Naive thymus-derived CD8-positive, alpha-beta T cell (primary cell): Measurements from ENCODE around the gene ADD2. TPM values are rescaled to one million over a fixed set of nuclear protein-coding genes. Genes with fewer than 3 reads are reported as not detected.
A peak's percentile ranks its signal among the peaks of the same experiment; 100 is the strongest.

Experiments
- ATAC-seq, 2 donors: fragments of 150-1000 bp; cut with Tn5 transposase in 1 of 2; sonication (Bioruptor Pico), chemical (Tn5 transposase) in 1 of 2; 1 replicate in 1 of 2; 2 replicates in 1 of 2; pipeline ENCODE4 v1.10.0; 2021; ENCODE audit warnings: mild to moderate bottlenecking in 2 of 2, moderate library complexity in 2 of 2
- POLR2A ChIA-PET: fragments of 350-600 bp; sonication (Branson Sonifier 250); formaldehyde crosslinking; loops from one replicate; lab custom pipeline; 2021; ENCODE audit warnings: antibody characterized with exemption; lab: Charles Lee
- DNase-seq, 10 donors: peaks; one replicate each; pipeline versions ENCODE4 v3.0.0 to v3.0.0-alpha.2; 2020 to 2022
- H3K27ac Mint-ChIP-seq, 10 donors: one replicate each; pipeline ENCODE4 v1.8.0; 2020 to 2022; ENCODE audit warnings: mild to moderate bottlenecking in 10 of 10, mixed read lengths in 10 of 10, moderate library complexity in 4 of 10, inconsistent platforms in 1 of 10
- H3K27me3 Mint-ChIP-seq, 5 donors: one replicate each; pipeline ENCODE4 v1.8.0; 2021 to 2022; ENCODE audit warnings: mixed read lengths in 5 of 5
- H3K36me3 Mint-ChIP-seq, 3 donors: one replicate each; pipeline ENCODE4 v1.8.0; 2020 to 2022; ENCODE audit warnings: mixed read lengths in 3 of 3, mild to moderate bottlenecking in 2 of 3, inconsistent platforms in 1 of 3
- H3K4me1 Mint-ChIP-seq, 4 donors: one replicate each; pipeline ENCODE4 v1.8.0; 2021 to 2022; ENCODE audit warnings: mixed read lengths in 4 of 4
- H3K4me3 Mint-ChIP-seq, 10 donors: one replicate each; pipeline ENCODE4 v1.8.0; 2020 to 2022; ENCODE audit warnings: mild to moderate bottlenecking in 10 of 10, mixed read lengths in 10 of 10, moderate library complexity in 6 of 10, inconsistent platforms in 1 of 10
- H3K9me3 Mint-ChIP-seq, 9 donors: one replicate each; pipeline ENCODE4 v1.8.0; 2020 to 2022; ENCODE audit warnings: mixed read lengths in 9 of 9, mild to moderate bottlenecking in 3 of 9, inconsistent platforms in 1 of 9, moderate library complexity in 1 of 9
- polyA plus RNA-seq, 3 donors: library from polyadenylated mRNA; unstranded; fragments of 300-500 nt; fragmentation: Illumina TruSeq; gene quantifications; one replicate each; pipeline ENCODE4 v1.2.3, GENCODE V29; 2021
- total RNA-seq, 8 experiments: library from RNA in 2 of 8; stranded (reverse) in 2 of 8; gene quantifications; one replicate each; pipeline ENCODE4 v1.2.3 and lab custom pipeline; 2021 to 2026

ADD2 gene
- total and polyA plus RNA-seq, 5 experiments from 2014 or later: 1.8 to 10.9 (median 4.7) TPM

DNA sequence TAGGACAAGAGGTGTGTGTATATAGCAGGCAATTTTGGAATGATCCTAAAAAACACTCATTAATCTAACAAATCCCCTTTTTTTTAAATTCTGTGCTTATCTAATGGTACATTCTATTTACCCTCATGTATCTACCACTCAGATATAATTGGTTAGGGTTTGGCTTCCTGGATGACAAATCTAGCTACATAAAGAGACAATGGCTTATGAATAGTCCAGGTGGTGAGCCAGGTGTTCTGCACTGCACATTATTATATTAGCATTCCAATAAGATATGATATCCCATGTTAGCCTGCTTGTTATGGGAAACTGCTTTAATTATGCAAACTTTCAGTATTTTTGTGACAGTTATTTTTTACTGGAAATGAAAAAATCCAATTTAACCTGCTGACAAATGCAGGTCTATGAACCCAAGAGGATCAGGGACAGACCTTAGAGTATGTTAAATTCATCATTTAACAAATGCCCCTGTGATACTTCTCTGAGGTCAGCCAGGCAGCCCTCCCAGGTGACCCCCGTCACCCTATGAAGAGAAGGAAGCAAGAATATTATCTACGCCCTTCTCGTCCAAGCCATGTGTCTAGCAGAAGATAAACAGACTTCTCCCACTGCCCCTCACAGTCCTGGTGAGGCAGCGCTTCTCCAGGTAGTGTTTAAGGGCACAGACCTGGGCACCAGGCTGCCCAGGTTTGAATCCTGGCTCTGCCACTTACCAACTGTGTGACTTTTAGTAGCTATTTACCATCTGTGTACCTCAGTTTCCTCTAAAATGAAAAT is 83.0 kb downstream of the ADD2 start:
- no peak for ATAC-seq
- no peak overlapping the region for H3K27ac Mint-ChIP-seq
- H3K36me3 Mint-ChIP-seq: peaks cover 0 to 29% (median 12%) of the 10 kb centered on the region in 3 donors
- no peak overlapping the region for H3K4me3 Mint-ChIP-seq
- no peak for DNase-seq
- no peaks in the 10 kb centered on the region for H3K9me3 Mint-ChIP-seq
- no peaks in the 10 kb centered on the region for H3K4me1 Mint-ChIP-seq
- H3K27me3 Mint-ChIP-seq: no peaks in the 10 kb centered on the region
- POLR2A ChIA-PET: no interaction called here

GRCh38 chr2:70683455-70683854 is 84.5 kb downstream of the ADD2 start:
- H3K9me3 Mint-ChIP-seq: no peaks in the 10 kb centered on the region
- ATAC-seq (no peak), DNase-seq (no peak)
- POLR2A ChIA-PET: no interaction called here
- no peaks in the 10 kb centered on the region for H3K4me1 Mint-ChIP-seq
- H3K4me3 Mint-ChIP-seq: no peak overlapping the region
- peaks cover 0 to 32% (median 12%) of the 10 kb centered on the region in 3 donors for H3K36me3 Mint-ChIP-seq
- H3K27me3 Mint-ChIP-seq: no peaks in the 10 kb centered on the region
- no peak overlapping the region for H3K27ac Mint-ChIP-seq

DNA sequence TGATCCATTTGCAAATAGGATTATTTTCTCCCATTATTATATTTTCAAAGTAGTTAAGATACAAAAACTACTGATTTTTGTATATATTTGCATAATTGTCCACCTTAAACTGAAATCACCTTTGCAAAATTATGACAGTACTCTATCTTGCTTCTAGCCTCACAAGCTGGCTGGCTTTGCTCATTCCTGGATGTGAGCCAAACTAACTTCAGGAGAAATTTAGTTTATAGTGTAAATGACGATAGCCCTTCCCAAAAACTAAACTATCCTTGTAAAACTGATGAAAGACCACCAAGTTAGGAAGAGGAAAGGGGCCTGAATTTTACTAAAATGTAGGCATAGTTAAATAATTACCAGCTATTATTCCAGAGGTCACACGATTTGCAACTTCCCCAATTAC is 87.3 kb downstream of the ADD2 start:
- Mint-ChIP-seq H3K36me3 (peaks cover 0 to 36% (median 12%) of the 10 kb centered on the region in 3 donors), H3K9me3 (no peaks in the 10 kb centered on the region), H3K4me1 (no peaks in the 10 kb centered on the region), H3K4me3 (no peak overlapping the region), H3K27ac (peak overlapping the region in 1 of 10 donors; percentile 39), H3K27me3 (no peaks in the 10 kb centered on the region)
- DNase-seq (no peak), ATAC-seq (no peak)
- POLR2A ChIA-PET: no interaction called here

DNA sequence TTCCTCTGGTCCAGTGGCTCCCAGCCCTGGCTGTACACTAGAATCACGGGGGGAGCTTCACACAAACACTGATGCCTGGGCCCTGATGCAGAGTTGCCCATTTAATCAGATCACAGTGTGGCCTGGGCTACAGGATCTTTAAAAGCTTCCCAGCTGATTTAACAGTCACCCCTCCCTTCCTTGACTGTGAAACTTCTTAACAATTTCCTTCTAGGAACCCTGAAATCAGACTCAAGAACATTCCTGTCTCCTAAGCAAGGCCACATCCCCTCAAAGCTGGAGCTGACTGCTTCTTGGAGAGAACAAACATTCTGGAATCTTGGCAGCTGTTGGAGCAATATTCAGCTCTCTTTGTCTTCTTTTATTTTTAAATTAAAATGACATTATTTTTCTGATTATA is 88.7 kb downstream of the ADD2 start:
- POLR2A ChIA-PET: no interaction called here
- H3K9me3 Mint-ChIP-seq: no peaks in the 10 kb centered on the region

GRCh38 chr2:70678576-70679143 is 89.3 kb downstream of the ADD2 start:
- no peak overlapping the region for H3K4me3 Mint-ChIP-seq

More for the DNA sequence above, 88.7 kb downstream of the ADD2 start:
- H3K27ac Mint-ChIP-seq: peak overlapping the region in 1 of 10 donors; percentile 15
- DNase-seq (no peak), ATAC-seq (no peak)
- H3K4me1 Mint-ChIP-seq: peaks cover 1 to 10% (median 5%) of the 10 kb centered on the region in 4 donors
- H3K4me3 Mint-ChIP-seq: no peak overlapping the region
- peaks cover 0 to 36% (median 12%) of the 10 kb centered on the region in 3 donors for H3K36me3 Mint-ChIP-seq
- no peaks in the 10 kb centered on the region for H3K27me3 Mint-ChIP-seq

DNA sequence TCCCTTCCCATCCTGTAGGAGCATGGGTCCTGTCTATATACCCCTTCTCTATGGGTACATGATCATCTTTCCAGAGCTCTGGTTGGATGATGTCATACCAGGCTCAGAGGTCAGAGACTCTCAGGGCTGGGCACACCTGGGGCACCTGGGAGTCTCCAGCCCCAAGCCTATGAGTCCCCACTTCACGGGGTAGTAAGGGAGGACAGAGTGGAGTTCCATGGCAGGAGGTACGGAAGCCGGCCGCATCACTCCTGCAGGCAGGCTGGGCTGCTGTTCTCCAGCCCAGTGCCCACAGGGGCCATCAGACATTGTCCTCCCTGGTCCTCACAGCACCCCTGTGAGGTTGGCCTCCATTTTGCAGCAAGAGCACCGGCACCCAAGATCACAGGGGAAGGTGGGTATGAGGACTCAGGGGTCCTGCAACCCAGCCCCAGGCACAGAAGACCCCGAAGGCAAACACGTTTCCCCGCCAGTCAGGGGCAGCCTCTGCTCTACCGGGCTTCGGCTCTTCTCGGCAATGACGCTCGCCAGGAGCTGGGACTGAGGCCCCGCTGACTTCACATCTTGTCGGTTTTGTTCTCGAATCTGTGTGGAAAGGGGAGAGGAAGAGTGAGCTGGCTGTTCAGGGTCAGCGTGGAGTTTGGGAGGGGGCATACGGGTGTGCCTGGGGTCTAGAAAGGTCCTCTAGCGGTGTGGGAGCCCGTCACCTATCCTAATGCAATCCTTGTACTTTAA is 91.5 kb downstream of the ADD2 start:
- Mint-ChIP-seq H3K4me1 (peaks cover 1 to 11% (median 5%) of the 10 kb centered on the region in 4 donors), H3K9me3 (no peaks in the 10 kb centered on the region), H3K4me3 (no peak overlapping the region), H3K27me3 (no peaks in the 10 kb centered on the region), H3K36me3 (peaks cover 0 to 28% (median 11%) of the 10 kb centered on the region in 3 donors), H3K27ac (no peak overlapping the region)
- DNase-seq (no peak), ATAC-seq (no peak)
- POLR2A ChIA-PET: no interaction called here

More at GRCh38 chr2:70678576-70679143, 89.3 kb downstream of the ADD2 start:
- Mint-ChIP-seq H3K27me3 (no peaks in the 10 kb centered on the region), H3K36me3 (peaks cover 0 to 35% (median 12%) of the 10 kb centered on the region in 3 donors), H3K4me1 (peaks cover 1 to 11% (median 5%) of the 10 kb centered on the region in 4 donors), H3K9me3 (no peaks in the 10 kb centered on the region), H3K27ac (no peak overlapping the region)
- POLR2A ChIA-PET: no interaction called here
- DNase-seq (no peak), ATAC-seq (no peak)

GRCh38 chr2:70675862-70676261 is 92.1 kb downstream of the ADD2 start:
- Mint-ChIP-seq H3K27me3 (no peaks in the 10 kb centered on the region), H3K9me3 (no peaks in the 10 kb centered on the region), H3K27ac (no peak overlapping the region), H3K4me3 (no peak overlapping the region), H3K36me3 (peaks cover 0 to 28% (median 11%) of the 10 kb centered on the region in 3 donors), H3K4me1 (peaks cover 1 to 11% (median 5%) of the 10 kb centered on the region in 4 donors)
- POLR2A ChIA-PET: no interaction called here
- DNase-seq (no peak), ATAC-seq (no peak)

GRCh38 chr2:70674636-70675430 is 93.2 kb downstream of the ADD2 start:
- Mint-ChIP-seq H3K36me3 (peaks cover 0 to 28% (median 11%) of the 10 kb centered on the region in 3 donors), H3K4me3 (peak overlapping the region in 2 of 10 donors; percentile 5 to 49), H3K4me1 (peaks cover 1 to 15% (median 6%) of the 10 kb centered on the region in 4 donors), H3K27ac (peak overlapping the region in 4 of 10 donors; percentile 6 to 80 (median 56)), H3K9me3 (no peaks in the 10 kb centered on the region), H3K27me3 (no peaks in the 10 kb centered on the region)
- DNase-seq (no peak), ATAC-seq (no peak)
- POLR2A ChIA-PET: interaction anchor here (0.6 kb wide), 1 partner anchor 406 kb away, joined by 6 read pairs; no protein-coding TSS in a partner anchor

DNA sequence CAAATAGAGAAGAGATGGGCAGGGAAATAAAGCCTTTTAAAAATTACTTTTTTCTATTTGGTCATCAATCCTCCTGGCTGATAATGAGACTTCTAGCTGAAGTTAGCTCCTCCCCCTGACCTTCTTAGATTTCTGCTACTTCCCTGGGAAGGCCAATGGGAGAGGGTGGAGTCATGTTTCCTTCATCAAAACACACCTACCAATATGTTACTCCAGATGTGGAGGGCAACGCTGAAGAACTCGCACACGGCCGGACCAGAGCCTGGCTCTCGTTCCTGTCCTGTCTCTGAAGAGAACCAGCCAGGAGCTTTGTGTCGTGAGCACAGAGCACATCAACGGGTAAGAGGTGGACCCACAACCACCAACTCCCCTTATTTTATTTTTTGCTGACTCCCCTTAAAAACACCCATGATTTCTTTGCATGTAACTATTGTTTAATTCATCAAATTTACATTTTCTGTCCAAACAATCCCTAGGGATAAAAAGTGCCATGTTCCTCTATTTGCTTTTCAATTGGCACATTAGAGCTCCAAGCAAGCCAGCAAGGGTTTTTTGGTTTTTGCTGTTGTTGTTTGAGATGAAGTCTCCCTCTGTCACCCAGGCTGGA is 94.9 kb downstream of the ADD2 start:
- Mint-ChIP-seq H3K27me3 (no peaks in the 10 kb centered on the region), H3K4me3 (no peak overlapping the region), H3K4me1 (peaks cover 1 to 15% (median 7%) of the 10 kb centered on the region in 4 donors), H3K9me3 (no peaks in the 10 kb centered on the region), H3K27ac (peak overlapping the region in 2 of 10 donors; percentile 25 to 63), H3K36me3 (peaks cover 0 to 17% (median 11%) of the 10 kb centered on the region in 3 donors)
- no peak for ATAC-seq
- no peak for DNase-seq
- POLR2A ChIA-PET: no interaction called here

DNA sequence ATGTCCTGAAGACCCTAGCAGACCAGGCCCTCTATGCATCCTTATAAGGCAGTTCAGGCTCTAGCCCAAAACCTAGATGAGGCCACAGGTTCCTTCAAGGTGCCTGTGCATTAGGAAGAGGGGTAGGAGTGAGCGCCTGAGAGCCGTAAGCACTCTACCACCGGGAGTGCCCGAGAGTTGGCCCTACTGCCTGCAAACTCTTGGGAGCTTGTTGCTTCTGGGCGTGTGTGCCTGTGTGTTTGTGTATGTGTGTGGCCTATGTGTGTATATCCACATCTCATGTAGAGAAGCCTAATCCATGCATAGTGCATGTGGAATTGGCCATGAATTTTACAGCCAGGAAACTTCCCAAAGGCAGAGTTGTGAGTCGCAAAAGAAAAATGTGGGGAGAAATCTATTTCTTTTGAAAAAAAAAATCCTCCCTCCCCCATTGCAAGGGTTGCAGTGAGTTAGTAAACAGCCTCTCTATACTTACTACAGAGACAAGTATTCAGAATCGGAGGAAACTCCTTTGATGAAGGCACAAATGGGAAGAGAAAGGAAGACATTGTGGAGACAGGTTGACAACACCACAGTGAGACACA is 96.8 kb downstream of the ADD2 start:
- Mint-ChIP-seq H3K4me1 (peaks cover 1 to 15% (median 7%) of the 10 kb centered on the region in 4 donors), H3K27ac (peak overlapping the region in 1 of 10 donors; percentile 25), H3K27me3 (no peaks in the 10 kb centered on the region), H3K4me3 (no peak overlapping the region), H3K36me3 (peaks cover 0 to 10% (median 3%) of the 10 kb centered on the region in 3 donors), H3K9me3 (no peaks in the 10 kb centered on the region)
- POLR2A ChIA-PET: no interaction called here
- ATAC-seq: no peak
- no peak for DNase-seq

DNA sequence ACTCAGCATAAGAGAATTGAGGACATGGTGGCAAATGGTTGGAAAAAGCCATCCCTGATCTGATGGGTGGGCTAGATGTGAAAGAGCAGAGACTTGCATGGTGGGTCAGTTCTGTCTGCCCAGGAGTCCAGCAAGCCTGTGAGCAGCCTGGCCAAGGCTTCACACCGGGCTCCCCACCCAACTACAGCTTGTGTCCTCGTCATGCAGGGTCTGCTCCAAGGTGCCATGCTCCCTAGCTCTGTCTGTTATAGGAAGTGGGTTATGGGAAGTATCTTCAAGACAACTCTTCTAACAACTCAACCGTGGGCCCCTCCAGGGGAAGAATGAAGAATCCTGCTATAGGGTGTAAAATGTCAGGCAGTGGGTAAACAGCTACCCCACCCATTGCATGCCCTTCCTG is 97.4 kb downstream of the ADD2 start:
- H3K4me1 Mint-ChIP-seq: peaks cover 1 to 16% (median 7%) of the 10 kb centered on the region in 4 donors
- H3K36me3 Mint-ChIP-seq: peaks cover 0 to 10% (median 2%) of the 10 kb centered on the region in 3 donors
- no peak overlapping the region for H3K4me3 Mint-ChIP-seq
- H3K27me3 Mint-ChIP-seq: no peaks in the 10 kb centered on the region
- H3K27ac Mint-ChIP-seq: no peak overlapping the region
- no peak for ATAC-seq
- POLR2A ChIA-PET: no interaction called here
- H3K9me3 Mint-ChIP-seq: no peaks in the 10 kb centered on the region
- DNase-seq: peak in 1 of 10 donors; percentile 26
